NCI-H1105 (cell line): ENCODE measurements around the gene OR6Q1.
"Not testable (repeated sequence)": the region's sequence is repeated elsewhere in the genome, so short reads cannot be mapped to it uniquely, and the experiment has no call there.

Experiments used
- DNase-seq: peaks from one replicate; lab custom pipeline; 2025; lab: John Stamatoyannopoulos, UW

The OR6Q1 gene

DNA sequence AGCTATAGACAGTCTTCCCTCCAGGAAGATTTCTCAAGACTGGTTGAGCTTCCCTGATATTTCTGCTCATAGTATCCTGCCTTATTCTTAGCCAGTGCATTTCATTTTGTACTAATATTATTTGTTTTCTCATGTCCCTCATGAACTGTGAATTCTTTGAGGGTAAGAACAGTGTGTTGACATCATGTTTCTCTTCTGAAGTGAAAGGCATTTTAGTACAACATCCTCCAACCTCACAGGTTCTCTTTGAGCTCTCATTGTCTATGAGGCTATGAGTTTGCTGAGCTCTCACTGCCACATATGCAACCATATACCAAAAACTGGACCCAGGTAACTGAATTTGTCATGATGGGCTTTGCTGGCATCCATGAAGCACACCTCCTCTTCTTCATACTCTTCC, at the start of gene OR6Q1:
OR6Q1 (plus strand) TSS at position 301 of the 400 bp plus-strand sequence; CDS start at position 301, 0 bp downstream.
- no peak for DNase-seq

DNA sequence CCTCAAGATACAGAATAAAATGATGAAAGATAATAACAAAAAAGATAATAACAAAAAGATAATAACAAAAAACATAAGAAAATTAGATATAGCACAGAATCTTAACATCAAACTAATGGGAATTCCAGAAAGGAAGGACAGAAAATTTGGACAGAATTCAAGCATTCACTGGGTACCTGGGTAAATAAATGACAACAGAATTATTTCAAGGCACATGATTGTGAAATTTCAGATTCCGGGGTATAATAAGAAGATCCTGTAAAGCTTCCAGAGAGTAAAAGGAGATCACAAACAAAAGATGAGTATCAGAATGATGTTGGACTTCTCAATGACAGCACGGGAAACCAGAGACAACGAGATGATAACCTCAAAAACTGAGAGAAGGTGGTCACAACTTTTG, 49.2 kb upstream of the OR6Q1 start:
- DNase-seq: no peak

GRCh38 chr11:57982776-57983175, 48.0 kb upstream of the OR6Q1 start:
- no peak for DNase-seq

DNA sequence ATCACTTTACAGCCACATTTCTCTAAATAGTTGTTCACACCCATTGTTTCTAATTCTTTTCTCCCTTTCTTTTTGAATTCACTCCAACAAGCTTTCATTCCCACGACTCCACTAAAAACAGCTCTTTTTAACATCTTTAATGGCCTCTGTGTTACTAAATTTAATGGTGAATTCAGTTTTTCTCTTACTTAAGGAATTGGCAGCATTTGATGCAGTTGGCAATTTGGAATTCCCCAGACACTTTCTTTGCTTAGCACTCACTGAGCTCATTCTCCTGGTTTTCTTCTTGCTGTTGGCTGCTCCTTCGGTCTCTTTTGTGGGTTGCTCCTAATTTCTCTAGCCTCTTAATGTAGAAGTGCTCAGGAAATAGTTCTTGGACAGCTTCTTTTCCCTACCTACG, 47.6 kb upstream of the OR6Q1 start:
- no peak for DNase-seq

GRCh38 chr11:57999523-57999922, 31.2 kb upstream of the OR6Q1 start:
- not testable (repeated sequence) for DNase-seq

GRCh38 chr11:58000021-58000420, 30.7 kb upstream of the OR6Q1 start:
- not testable (repeated sequence) for DNase-seq

DNA sequence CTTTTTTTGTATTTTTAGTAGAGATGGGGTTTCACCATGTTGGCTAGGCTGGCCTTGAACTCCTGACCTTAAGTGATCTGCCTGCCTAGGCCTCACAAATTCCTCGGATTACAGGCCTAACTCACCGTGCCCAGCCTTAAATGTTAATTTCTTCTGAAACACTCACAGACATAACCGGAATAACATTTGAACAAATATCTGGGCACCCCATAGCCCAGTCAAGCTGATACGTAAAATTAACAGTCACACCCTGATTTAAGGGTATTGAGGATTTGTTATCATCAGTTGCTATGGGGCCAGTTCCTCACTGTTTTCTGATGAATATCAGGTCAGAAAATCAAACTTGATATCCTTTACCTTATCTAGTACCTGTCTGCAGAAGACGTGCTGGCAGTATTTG, 30.1 kb upstream of the OR6Q1 start:
- DNase-seq: no peak

DNA sequence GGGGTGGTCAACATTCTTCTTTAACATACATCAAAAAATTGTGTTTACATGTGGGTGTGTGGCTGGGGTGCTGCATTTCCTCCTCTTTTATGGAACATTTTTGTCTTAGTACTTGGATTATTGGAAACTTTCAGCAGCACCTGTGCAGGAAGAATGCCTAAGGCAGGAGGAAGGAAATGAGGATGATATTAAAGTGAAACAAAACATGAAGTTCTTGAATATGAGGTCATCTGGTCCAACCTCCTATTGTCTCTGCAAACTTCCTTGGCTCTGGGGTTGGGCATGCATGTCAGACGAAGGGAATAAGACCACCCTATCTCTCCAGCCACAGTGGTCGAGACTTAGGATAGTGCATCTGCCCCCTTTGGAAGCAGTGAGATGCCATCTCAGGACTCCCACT, 27.7 kb upstream of the OR6Q1 start:
- DNase-seq: no peak

- DNase-seq: no peak
Observed at GRCh38 chr11:58003591-58003990, 27.2 kb upstream of the OR6Q1 start.

DNA sequence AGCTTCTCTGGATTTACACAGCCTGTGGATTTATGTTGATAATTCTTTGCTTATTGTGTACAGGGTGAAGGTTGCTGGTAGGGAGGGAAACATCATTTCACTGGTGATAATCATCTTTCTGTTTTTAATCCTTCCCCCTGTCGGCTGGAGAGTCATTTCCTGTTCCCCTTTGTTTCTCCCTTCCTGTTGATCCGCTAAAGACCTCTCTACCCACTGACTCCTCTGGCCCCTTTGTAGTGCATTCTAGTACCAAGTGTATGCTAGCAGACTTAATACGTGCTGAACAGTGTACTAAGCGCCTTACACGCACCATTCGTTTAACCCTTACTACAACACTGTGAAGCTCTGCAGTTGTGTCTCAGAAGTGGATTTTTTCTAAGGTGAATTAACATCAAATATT, 26.1 kb upstream of the OR6Q1 start:
- no peak for DNase-seq

- DNase-seq: no peak
Observed at GRCh38 chr11:58006940-58007339, 23.8 kb upstream of the OR6Q1 start.

DNA sequence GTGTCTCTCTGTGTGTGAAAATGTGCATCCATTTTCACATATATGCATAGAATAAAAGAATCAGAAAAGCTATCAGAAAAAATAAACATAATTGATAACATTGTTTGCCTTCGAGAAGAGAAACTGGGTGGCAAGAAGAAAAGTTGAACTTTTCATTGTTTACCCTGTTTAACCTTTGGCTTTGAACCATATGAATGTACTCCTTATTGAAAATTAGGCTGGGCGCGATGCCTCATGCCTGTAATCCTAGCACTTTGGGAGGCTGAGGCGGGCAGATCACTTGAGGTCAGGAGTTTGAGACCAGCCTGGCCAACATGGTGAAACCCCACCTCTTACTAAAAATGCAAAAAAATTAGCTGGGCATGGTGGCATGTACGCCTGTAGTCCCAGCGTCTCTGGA, 19.0 kb upstream of the OR6Q1 start:
- no peak for DNase-seq

DNA sequence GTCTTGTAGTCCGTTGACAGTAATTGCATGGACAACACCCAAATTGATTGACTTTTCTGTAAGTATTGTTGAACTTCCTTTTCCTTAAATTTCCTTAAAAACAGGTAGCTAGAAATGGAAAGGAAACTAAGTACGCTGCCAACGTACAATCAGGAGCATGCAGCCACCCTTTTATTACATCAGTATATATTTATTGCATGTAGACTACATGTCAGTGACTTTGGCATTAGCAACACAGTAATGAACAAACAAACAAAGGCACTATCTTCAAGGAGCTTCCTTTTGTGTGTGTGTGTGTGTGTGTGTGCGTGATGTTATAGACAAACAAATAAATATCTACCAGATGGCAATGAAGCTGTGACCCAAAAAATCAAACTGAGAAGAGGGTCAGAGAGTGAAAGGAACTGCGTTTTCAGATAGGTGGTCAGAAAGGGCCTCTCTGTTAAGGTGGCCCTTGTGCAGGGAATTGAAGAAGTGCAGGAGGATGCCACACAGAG, 7.3 kb upstream of the OR6Q1 start, which contains the start of gene OR9Q1:
OR9Q1 (plus strand) TSS at position 447 of the 497 bp plus-strand sequence. CDS start 155,564 bp downstream, outside the sequence.
- DNase-seq: no peak

- DNase-seq: no peak
Observed at GRCh38 chr11:58024601-58025091, 6.1 kb upstream of the OR6Q1 start.

- DNase-seq: no peak
Observed at GRCh38 chr11:58027341-58027740, 3.4 kb upstream of the OR6Q1 start.

DNA sequence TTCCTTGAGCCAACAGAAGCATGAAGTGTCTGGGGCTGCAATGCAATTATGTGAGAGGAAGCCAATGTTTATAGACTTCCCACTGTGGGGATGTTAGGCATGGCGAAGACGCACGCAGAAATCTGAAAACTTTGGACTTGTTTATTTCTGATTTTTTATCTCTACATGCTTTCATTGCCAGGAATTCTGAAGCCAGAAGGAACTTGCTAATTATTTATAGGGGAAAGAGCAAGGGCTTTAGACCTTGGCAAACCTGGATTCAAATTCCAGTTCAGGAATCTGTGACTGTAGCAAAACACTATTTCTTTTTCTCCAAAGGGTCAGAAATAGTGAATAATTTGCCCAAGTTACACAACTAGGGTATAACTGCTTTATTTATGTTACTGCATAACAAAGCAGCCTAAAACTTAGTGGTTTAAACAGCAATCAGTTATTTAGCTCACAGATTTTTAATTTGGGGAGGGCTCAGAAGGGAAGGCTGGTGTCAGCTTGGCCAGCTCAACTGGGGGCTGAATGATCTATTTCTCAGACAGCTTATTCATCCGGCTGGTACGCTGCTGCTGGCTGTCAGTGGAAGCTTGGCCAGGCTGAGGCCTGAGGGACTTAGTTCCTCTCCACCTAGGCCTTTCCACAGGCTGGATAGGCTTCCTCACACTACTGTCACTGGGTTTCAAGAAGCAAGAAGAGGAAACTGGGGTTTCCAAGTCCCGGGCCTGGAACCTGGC, 1.9 kb upstream of the OR6Q1 start:
- DNase-seq: no peak

- no peak for DNase-seq
Observed at GRCh38 chr11:58034471-58034870, 3.7 kb downstream of the OR6Q1 start.

DNA sequence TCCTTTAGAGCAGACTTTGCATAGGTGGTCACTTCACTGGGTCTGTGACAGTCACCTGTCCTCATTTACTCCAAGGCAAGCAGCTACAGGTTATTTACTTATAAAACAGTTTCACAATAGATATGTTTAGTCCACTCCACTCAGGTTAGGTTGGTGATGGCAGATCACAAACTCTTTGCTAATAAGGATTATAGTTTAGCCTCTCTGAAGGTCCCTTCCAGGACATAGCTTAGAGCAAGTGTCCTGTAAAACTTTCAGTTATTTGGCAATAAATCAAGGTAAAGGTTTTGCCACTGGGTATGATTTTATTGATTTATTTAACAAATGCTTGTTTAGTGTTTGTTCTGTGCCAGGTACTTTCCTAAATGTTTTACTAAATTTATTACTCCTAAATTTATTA, 8.8 kb downstream of the OR6Q1 start:
- DNase-seq: no peak

DNA sequence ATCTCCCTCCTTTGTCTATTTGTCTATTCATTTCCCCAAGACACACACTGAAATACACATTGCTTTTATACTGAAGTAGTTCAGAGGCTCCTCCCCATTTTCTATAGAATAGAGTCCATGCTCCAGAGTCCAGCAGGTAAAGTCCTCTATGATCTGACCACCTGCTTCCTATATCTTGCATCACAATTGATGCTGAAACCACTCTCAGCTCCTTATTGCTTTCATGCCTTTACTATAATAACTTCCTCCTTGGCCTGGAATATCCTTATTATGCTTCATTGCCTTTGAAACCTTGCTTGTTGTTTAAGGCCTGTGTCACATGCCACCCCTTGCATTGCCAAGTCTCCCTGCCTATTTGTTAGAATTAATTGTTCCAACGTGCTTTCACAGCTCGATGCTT, 12.6 kb downstream of the OR6Q1 start:
- no peak for DNase-seq

DNA sequence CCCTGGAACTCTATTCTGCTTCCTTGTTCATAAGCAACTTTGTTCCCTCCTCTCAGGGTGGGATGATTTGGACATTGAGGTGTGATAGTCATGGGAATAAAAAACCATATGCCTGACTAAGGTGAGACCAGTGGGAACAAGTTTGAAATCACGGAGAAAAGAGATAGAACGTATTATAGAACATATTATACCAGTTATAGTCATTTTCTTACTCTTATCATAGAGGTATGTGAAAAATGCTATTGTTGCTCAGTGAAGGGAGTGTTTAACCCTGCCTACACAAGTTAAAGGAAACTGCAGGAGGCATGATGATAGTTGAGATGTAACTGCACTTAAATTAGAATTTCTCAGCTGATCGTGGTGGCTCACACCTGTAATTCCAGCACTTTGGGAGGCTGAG, 15.5 kb downstream of the OR6Q1 start:
- no peak for DNase-seq

DNA sequence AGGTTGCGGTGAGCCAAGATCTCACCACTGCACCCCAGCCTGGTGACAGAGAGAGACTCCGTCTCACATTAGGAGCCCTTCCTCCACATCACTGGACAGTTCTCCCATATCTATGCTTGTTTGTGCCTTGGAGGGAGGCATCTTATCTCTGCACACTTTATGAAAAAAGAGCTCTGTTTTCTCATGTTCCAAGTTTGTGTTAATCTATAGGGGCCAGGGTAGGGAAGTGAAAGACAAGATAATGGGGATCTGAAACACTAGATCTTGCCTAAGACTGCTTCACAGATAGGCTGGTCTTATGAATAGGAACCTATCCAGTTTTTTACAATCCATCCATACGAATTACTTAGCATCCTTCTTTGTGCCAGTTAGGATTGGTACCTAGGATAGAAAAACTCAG, 17.1 kb downstream of the OR6Q1 start:
- no peak for DNase-seq

- DNase-seq: no peak
Observed at GRCh38 chr11:58055806-58056401, 25.2 kb downstream of the OR6Q1 start.

DNA sequence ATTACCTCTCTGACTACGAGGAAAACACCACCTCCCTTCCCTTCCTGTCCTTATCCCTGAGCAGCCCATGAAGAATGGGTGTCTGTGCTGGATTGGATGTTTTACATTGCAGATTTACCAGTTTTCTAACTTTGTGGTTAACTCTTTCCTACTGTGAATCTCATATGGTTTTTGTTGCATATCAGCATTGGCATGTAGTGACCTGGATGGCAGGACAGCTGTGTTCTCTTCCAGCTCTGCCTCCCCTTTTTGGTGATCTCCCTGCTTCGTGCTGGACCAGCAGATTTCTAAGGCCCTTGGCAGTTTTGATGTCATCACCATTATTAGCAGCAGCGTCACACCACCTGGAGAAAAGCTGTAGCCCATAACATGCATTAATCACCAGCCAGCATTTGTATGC, 26.7 kb downstream of the OR6Q1 start:
- no peak for DNase-seq
